IPS-18c (cell line): ENCODE results near the gene GNGT2.

ENCODE experiments used
- H3K4me3 ChIP-seq: 2 replicates; pipeline ENCODE4 v1.7.0; 2013; ENCODE audit warnings: low read depth, mild to moderate bottlenecking, low read length, moderate library complexity; ENCODE audit not compliant: insufficient read depth
- H3K9me3 ChIP-seq: one replicate; pipeline ENCODE4 v1.6.1; 2013; ENCODE audit warnings: mild to moderate bottlenecking, low read length, moderate library complexity; ENCODE audit not compliant: control insufficient read depth, insufficient read depth

Gene GNGT2

DNA sequence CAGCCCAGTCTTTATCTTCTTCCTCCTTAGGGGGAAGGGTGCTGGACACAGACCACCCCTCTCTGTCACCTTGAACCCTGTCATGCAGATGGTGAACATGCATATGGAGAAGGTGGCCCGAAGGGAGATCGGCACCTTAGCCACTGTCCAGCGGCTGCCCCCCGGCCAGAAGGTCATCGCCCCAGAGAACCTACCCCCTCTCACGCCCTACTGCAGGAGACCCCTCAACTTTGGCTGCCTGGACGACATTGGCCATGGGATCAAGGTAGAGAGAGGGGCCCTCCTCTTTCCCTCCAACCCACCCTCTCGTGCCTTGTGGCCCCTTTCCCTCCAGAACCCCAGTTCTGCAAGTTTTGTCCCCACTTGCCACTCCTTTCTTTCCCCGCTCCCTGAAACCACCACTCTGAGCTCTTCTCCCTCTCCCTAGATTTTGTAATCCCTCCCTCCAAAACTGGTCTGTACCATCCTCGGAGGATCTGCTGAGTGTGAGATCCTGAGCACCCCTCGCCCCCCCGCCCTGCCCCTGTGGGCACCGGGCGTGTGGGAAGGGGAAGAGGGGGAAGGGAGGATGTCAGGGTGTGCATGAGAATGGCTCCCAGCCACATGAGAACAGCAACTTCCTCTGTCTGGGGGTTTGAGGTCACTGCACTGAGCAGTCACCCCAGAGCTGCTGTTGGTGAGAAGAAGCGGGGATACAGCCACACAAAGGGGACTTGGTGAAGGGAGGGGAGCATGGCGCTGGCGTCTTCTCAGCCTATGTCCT, 7.5 kb upstream of the GNGT2 start:
- H3K9me3 ChIP-seq: no peaks in the 10 kb centered on the region
- no peak overlapping the region for H3K4me3 ChIP-seq

GRCh38 chr17:49216953-49217650, 6.7 kb upstream of the GNGT2 start:
- no peak overlapping the region for H3K4me3 ChIP-seq

DNA sequence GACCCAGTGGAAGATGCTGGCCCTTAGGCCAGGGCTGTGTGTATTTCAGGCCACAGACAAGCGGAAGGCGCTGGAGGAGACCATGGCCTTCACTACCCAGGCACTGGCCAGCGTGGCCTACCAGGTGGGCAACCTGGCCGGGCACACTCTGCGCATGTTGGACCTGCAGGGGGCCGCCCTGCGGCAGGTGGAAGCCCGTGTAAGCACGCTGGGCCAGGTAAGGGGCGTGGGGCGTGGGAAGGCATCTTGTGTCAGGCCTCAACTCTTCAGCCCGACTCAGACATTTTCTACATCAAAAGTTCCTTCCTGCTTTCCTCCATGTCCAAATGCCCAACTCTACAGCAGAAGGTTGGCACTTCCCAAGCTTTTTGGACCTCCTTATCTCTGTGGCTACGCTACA, 6.1 kb upstream of the GNGT2 start:
- Histone ChIP-seq H3K9me3 (no peaks in the 10 kb centered on the region), H3K4me3 (no peak overlapping the region)

More at GRCh38 chr17:49216953-49217650, 6.7 kb upstream of the GNGT2 start:
- no peaks in the 10 kb centered on the region for H3K9me3 ChIP-seq

DNA sequence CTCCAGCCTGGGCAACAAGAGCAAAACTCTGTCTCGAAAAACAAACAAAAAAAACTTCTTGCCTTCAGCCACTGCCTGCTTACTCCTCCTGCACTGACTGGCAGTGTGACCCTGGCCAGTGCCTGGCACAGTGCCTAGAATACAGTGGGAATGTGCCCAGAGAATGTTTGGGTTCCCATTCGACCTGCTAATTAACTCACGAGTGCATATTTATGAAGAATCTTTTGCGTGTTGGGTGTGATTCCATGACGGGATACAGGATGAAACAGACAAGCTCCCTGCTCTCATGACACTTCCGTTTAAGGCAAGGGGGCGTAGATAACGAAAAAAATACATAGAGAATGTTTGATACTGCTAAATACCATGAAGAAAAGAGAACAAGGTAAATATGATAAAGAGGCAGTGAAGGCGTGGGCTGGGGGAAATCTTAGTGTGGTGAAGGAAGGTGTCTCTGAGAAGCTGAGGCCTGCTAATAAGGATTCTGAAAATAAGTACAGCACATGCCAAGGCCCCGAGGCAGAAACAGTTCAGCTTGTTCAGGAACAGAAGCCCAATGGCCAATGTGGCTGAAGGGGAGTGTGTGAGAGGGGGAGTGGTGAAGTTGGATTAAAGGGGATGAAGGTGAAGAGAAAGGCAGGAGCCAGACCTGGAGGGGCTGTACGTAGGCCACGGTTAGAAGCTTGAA, 4.4 kb upstream of the GNGT2 start:
- H3K9me3 ChIP-seq: no peaks in the 10 kb centered on the region
- no peak overlapping the region for H3K4me3 ChIP-seq

DNA sequence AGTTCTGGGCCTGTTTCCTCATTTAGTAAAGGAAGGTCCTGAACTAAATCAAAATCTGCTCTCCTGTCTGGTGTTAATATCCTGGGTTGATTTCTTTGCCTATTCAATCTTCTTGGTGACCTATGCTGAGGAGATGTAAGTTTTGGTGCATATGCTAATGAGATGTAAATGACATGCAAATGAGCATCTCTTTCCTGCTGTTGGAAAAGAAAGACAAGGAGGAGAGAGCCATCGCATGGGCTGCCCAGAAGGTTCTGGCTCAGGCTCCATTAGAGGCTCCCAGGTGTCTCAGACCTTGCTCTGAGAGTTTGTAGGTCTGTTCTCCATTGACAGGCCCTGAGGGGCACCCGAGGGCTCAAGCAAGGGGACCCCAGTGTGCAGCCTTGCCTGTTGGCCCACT, 3.5 kb upstream of the GNGT2 start:
- Histone ChIP-seq H3K9me3 (no peaks in the 10 kb centered on the region), H3K4me3 (no peak overlapping the region)

DNA sequence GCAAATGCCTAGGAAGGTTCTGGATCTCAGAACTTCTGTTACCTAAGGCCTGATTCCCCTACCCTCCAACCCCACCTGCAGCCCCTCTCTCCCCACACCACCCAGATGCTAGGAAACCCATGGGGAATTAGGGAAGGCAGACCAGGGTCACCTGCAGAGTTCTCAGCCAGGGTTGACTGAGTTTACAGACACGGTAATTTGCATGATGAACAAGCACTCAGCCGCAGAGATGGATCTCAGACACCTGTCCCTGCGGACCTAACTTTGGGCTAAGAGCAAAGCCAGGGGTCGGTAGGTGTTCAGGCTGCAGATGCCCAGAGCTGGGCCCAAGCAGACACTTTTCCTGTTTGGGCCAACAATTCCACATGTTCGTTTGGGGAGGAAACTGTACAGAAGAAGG, 3.0 kb upstream of the GNGT2 start:
- Histone ChIP-seq H3K4me3 (no peak overlapping the region), H3K9me3 (no peaks in the 10 kb centered on the region)

GRCh38 chr17:49209061-49209571, 1.3 kb downstream of the GNGT2 start:
- no peak overlapping the region for H3K4me3 ChIP-seq
- no peaks in the 10 kb centered on the region for H3K9me3 ChIP-seq

- no peaks in the 10 kb centered on the region for H3K9me3 ChIP-seq
- H3K4me3 ChIP-seq: no peak overlapping the region
These were observed 5.9 kb downstream of the GNGT2 start for GRCh38 chr17:49204516-49204915.

- no peaks in the 10 kb centered on the region for H3K9me3 ChIP-seq
- no peak overlapping the region for H3K4me3 ChIP-seq
These were observed 6.6 kb downstream of the GNGT2 start for GRCh38 chr17:49203796-49204195.

GRCh38 chr17:49201481-49201927, 8.9 kb downstream of the GNGT2 start:
- Histone ChIP-seq H3K9me3 (no peaks in the 10 kb centered on the region), H3K4me3 (no peak overlapping the region)

GRCh38 chr17:49200423-49201083, 9.8 kb downstream of the GNGT2 start:
- Histone ChIP-seq H3K9me3 (no peaks in the 10 kb centered on the region), H3K4me3 (no peak overlapping the region)

DNA sequence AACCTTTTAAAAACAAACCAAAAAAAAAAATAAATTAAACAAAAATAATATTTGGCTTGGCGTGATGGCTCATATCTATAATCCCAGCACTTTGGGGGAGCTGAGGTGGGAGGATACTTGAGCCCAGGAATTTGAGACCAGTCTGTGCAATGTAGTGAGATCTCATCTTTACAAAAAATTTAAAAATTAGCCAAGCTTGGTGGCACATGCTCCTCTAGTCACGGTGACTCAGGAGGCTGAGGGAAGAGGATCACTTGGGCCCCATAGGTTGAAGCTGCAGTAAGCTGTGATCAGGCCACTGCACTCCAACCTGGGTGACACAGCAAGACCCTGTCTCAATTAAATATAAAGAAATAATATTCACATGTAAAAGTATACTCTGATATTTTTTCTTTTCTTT, 12.2 kb downstream of the GNGT2 start:
- Histone ChIP-seq H3K4me3 (no peak overlapping the region), H3K9me3 (no peaks in the 10 kb centered on the region)

DNA sequence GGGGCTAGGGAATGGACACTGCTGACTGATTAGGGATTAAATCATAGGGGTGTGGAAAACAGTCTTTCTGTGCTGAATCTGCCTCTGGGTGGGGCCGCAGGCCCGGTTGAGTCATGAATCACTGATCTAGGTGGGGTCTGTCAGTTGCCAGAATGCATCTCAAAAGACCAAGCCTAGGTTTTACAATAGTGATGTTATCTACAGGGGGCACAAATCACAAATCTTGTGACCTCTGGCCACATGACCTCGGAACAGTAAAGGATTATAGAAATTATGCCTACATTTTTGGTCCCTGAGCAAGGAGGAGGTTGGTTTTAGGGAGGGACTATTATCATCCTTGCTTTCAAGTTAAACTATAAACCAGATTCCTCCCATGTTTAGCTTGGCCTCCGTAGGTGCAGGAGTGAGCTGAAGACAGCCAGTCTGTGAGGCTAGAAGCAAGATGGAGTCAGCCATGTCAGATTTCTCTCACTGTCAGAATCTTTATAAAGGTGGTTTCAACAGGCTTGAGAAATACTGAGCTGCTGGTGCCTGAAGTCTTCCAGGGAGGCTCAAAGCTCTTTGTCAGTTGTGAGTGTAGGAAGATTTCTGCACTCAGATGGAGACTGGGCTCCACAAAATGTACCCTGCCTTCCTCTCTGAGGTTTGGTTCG, 12.9 kb downstream of the GNGT2 start:
- Histone ChIP-seq H3K4me3 (no peak overlapping the region), H3K9me3 (no peaks in the 10 kb centered on the region)

DNA sequence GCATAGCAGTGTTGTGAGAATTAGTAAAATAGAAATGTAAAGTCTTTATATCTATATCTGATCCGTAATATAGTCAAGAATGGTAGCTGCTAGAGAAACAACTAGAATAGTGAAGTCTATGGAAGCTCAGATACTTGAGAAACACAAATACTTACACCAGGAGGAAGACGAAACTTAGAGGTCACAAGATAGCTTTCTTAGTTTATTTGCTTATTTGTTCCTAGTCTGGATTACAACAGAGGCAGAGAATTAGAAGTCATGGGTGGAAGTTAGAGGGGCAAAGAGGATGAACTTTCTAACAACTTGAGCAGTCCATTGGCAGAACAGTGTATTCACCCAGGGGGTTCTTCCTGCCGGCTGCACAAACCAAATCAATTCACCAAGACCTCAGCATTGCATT, 13.9 kb downstream of the GNGT2 start:
- H3K9me3 ChIP-seq: no peaks in the 10 kb centered on the region
- H3K4me3 ChIP-seq: no peak overlapping the region

DNA sequence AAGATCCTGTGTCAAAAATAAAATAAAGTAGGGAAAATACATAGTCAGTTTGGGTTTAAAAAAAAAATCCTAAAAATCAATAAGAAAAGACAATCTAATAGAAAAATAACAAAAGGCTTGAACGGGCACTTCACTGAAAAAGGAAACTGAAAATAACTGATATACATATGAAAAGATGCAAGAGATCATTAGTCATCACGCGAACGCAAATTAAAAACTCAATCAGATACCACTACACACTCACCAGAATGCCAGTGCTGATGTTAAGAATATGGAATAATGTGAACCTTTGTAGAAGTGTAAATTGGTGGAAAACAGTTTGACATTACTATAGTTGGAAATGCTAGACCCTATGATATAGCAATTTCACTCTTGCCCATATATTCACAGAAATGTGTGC, 14.6 kb downstream of the GNGT2 start:
- Histone ChIP-seq H3K9me3 (no peaks in the 10 kb centered on the region), H3K4me3 (no peak overlapping the region)

GRCh38 chr17:49194297-49194607, 16.1 kb downstream of the GNGT2 start:
- Histone ChIP-seq H3K9me3 (no peaks in the 10 kb centered on the region), H3K4me3 (no peak overlapping the region; the same call in 1 of the 2 replicates)
